D721Med (cell line): ENCODE data around the gene ARMC3.

ENCODE experiments used
- DNase-seq: peaks from one replicate; pipeline ENCODE4 v3.0.0; 2011; ENCODE audit warnings: low spot score; ENCODE audit not compliant: insufficient read length
- FAIRE-seq: peaks from 2 replicates; lab custom pipeline; 2011; peaks lifted over from hg19 to GRCh38; lab: Jason Lieb, UNC
- TF ChIP-seq, protein P1 (sequence below): IDR thresholded peaks from 2 replicates; pipeline ENCODE4 v1.5.1; 2012; ENCODE audit warnings: mild to moderate bottlenecking, control low read depth; ENCODE audit not compliant: insufficient read depth; ENCODE audit errors: missing control alignments

The ARMC3 gene

DNA sequence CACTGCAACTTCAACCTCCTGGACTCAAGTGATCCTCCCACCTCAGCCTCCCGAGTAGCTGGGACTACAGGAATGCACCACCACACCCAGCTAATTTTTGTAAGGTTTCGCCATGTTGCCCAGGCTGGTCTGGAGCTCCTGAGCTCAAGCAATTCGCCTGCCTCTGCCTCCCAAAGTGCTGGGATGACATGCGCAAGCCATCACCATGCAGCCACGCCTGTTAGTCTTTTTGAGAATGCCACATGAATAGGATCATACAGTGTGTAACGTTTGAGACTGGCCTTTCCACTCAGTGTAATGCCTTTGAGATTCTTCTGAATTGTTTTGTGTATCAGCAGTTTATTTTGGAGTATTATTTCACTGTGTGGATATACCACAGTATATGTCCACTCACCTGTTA lies 91.8 kb downstream of the ARMC3 start:
- TF ChIP-seq, protein P1, sequence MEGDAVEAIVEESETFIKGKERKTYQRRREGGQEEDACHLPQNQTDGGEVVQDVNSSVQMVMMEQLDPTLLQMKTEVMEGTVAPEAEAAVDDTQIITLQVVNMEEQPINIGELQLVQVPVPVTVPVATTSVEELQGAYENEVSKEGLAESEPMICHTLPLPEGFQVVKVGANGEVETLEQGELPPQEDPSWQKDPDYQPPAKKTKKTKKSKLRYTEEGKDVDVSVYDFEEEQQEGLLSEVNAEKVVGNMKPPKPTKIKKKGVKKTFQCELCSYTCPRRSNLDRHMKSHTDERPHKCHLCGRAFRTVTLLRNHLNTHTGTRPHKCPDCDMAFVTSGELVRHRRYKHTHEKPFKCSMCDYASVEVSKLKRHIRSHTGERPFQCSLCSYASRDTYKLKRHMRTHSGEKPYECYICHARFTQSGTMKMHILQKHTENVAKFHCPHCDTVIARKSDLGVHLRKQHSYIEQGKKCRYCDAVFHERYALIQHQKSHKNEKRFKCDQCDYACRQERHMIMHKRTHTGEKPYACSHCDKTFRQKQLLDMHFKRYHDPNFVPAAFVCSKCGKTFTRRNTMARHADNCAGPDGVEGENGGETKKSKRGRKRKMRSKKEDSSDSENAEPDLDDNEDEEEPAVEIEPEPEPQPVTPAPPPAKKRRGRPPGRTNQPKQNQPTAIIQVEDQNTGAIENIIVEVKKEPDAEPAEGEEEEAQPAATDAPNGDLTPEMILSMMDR = no peak
- no peak for DNase-seq
- FAIRE-seq = no peak

DNA sequence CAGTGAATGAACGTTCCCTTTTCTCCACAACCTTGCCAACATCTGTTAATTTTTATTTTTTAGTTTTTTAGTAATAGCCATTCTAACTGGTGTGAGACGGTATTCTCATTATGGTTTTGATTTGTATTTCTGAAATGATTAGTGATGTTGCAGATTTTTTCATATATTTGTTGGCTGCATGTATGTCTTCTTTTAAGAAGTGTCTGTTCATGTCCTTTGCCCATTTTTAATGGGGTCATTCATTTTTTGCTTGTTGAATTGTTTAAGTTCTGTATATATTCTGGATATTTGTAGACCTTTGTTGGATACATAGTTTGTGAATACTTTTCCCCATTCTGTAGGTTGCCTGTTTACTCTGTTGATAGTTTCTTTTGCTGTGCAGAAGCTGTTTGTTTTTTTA lies 93.6 kb downstream of the ARMC3 start:
- FAIRE-seq (no peak), DNase-seq (no peak)
- TF ChIP-seq, protein P1 = no peak

DNA sequence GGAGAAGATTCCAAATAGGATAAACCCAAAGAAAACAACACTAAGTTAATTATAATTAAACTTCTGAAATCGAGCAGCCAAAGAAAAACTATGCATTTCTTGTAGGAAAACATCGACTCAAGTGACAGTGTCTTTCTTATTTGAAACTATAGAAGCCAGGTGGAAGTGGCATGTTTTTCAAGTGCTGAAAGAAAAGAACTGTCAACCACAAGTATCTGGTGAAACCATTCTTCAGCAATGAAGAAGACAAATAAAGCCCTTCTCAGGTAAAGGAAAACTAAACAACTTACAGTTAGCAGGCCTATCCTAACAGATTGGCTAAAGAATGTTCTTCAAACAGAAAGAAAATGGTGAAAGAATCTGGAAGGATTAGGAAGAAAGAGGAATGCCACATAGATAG lies 96.1 kb downstream of the ARMC3 start:
- no peak for FAIRE-seq
- DNase-seq = no peak
- TF ChIP-seq, protein P1 = no peak

DNA sequence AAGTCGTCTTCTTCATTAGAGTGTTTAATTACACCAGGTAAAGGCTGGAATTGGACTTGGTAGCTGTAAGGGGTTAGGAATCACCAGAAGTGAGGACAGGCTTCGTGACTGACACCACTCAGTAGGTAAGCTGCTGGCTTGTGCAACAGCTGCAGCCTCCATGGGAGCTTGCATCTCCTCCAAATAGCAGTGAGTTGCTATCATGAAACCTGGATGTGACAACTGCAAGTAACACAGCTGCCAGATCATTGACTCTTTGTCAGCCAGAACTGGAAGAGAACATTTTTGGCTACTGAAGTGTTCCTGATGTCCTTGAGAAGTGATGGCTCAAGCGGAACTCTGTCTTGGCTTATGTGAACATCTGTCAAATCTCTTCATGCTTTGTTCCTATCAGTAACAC lies 103.5 kb downstream of the ARMC3 start:
- TF ChIP-seq, protein P1 = no peak
- FAIRE-seq (no peak), DNase-seq (no peak)

DNA sequence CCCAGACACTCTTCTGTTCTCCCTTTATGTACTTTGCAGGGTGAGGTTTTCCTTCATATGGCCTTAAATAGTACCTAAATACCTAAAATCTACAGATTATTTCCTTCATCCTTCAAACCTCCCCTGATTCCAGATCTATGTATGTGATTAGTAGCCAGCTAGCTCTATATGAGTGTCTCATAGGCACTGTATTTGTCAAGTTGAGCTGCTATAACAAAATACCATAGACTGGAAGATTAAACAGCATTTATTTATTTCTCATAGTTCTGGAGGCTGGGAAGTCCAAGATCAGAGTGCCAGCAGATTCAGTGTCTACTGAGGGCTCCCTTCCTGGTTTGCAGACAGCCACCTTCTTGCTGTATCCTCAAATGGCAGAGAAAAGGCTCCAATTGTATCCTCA lies 106.9 kb downstream of the ARMC3 start:
- no peak for FAIRE-seq
- no peak for DNase-seq
- TF ChIP-seq, protein P1 = no peak

DNA sequence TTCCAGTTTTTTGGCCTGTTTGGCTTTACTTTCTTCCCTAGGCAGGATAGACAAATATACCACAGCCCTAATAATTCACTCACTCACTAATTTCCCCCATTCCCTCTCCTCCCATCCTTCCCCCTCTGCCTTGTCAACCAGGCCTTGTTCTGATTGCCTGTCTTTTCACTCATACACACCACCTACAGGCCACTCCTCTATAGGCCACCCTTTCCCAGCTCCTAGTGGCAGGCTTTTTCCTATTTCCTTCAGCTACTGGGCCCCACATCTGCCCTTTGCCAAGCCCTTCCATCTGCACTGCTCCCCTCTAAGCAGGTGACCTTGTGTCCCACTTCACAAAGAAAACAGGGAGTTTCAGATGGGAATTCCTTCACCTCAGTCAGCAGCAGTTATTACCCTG lies 107.7 kb downstream of the ARMC3 start:
- TF ChIP-seq, protein P1 = no peak
- DNase-seq (no peak), FAIRE-seq (no peak)

DNA sequence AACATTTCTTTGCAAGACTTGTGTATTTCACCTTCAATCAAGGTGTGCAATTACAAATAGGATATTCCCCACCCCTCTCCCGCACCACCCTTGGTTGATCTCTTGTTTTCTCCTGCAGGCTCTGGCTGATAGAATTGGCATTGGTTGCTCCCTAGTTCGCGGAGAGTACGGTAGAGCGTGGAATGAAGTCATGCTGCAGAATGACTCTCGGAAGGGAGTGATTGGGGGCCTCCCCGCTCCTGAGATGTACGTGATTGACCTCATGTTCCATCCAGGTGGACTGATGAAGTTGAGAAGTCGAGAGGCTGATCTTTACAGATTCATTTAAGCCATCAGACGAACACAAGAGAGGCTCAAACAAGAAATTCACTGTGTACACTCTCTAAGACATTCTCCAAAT lies 109.3 kb downstream of the ARMC3 start:
- DNase-seq (no peak), FAIRE-seq (no peak)
- TF ChIP-seq, protein P1 = no peak
